GM21515 (cell line): ENCODE data around the gene TANK.
"Not testable (repeated sequence)": the region's sequence is repeated elsewhere in the genome, so short reads cannot be mapped to it uniquely, and the experiment has no call there.

ENCODE experiments used
- ATAC-seq: cut with Tn5 transposase; IDR thresholded peaks from one replicate; pipeline ENCODE4 v1.9.1; 2021; ENCODE audit not compliant: unreplicated experiment

TANK gene

GRCh38 chr2:161166538-161167409, 6.5 kb downstream of the TANK start:
- peak; percentile 76 for ATAC-seq

GRCh38 chr2:161169335-161169734, 9.1 kb downstream of the TANK start:
- no peak for ATAC-seq

- no peak for ATAC-seq
These were observed 10.1 kb downstream of the TANK start for GRCh38 chr2:161170377-161170776.

GRCh38 chr2:161170958-161171932, 11.0 kb downstream of the TANK start:
- ATAC-seq, result no peak

- ATAC-seq, result peak; percentile 53
These were observed 12.8 kb downstream of the TANK start for GRCh38 chr2:161172901-161173540.

- ATAC-seq, result no peak
These were observed 13.4 kb downstream of the TANK start for GRCh38 chr2:161173541-161174194.

- no peak for ATAC-seq
These were observed 17.7 kb downstream of the TANK start for GRCh38 chr2:161177969-161178368.

- ATAC-seq, result no peak
These were observed 18.5 kb downstream of the TANK start for GRCh38 chr2:161178756-161179155.

GRCh38 chr2:161190050-161190449, 29.8 kb downstream of the TANK start:
- no peak for ATAC-seq

GRCh38 chr2:161195602-161196001, 35.4 kb downstream of the TANK start:
- not testable (repeated sequence) for ATAC-seq

- ATAC-seq, result peak; percentile 59
These were observed 39.9 kb downstream of the TANK start for GRCh38 chr2:161199912-161200701.

- ATAC-seq, result no peak
These were observed 44.6 kb downstream of the TANK start for GRCh38 chr2:161204846-161205245.

GRCh38 chr2:161206471-161207032, 46.3 kb downstream of the TANK start:
- no peak for ATAC-seq

- no peak for ATAC-seq
These were observed 47.7 kb downstream of the TANK start for GRCh38 chr2:161207941-161208340.

GRCh38 chr2:161208527-161209139, 48.4 kb downstream of the TANK start:
- no peak for ATAC-seq

GRCh38 chr2:161209902-161210301, 49.7 kb downstream of the TANK start:
- no peak for ATAC-seq

GRCh38 chr2:161217597-161218185, 57.5 kb downstream of the TANK start:
- ATAC-seq, result no peak

- no peak for ATAC-seq
These were observed 59.0 kb downstream of the TANK start for GRCh38 chr2:161219211-161219610.
